Kidney (tissue), 14 donors: ENCODE data around the gene OR2H2. TPM values are rescaled to one million over a fixed set of nuclear protein-coding genes. Genes with fewer than 3 reads are reported as not detected.
A peak's percentile ranks its signal among the peaks of the same experiment; 100 is the strongest.

Source experiments
- DNase-seq, 5 donors: peaks; one replicate each; pipeline ENCODE4 v3.0.0-alpha.2; 2013 to 2020
- FAIRE-seq: peaks from 2 replicates; lab custom pipeline; 2012; peaks lifted over from hg19 to GRCh38; lab: Jason Lieb, UNC
- H3K27ac ChIP-seq, 2 donors: one replicate each; pipeline ENCODE4 v1.7.0; 2013; ENCODE audit warnings: low read depth in 2 of 2, low read length in 2 of 2, inconsistent platforms in 1 of 2
- H3K27me3 ChIP-seq: one replicate; pipeline ENCODE4 v1.7.1; 2013; ENCODE audit warnings: low read length, inconsistent platforms; ENCODE audit not compliant: control insufficient read depth, insufficient read depth
- H3K36me3 ChIP-seq, 3 donors: one replicate each; pipeline versions ENCODE4 v1.7.0 to v1.7.1; 2013; ENCODE audit warnings: low read length in 3 of 3, control low read depth in 1 of 3, inconsistent platforms in 1 of 3; ENCODE audit not compliant: insufficient read depth in 3 of 3, control insufficient read depth in 2 of 3
- H3K4me1 ChIP-seq, 3 donors: one replicate each; pipeline versions ENCODE4 v1.7.0 to v1.7.1; 2013; ENCODE audit warnings: low read length in 3 of 3, inconsistent platforms in 1 of 3, low read depth in 1 of 3; ENCODE audit not compliant: control insufficient read depth in 2 of 3, insufficient read depth in 2 of 3
- H3K4me3 ChIP-seq, 3 donors: one replicate each; pipeline versions ENCODE4 v1.7.0 to v1.8.1; 2013; ENCODE audit warnings: low read length in 3 of 3, control low read depth in 1 of 3, inconsistent platforms in 1 of 3
- H3K9ac ChIP-seq, 3 donors: one replicate each; pipeline versions ENCODE4 v1.7.0 to v1.7.1; 2013; ENCODE audit warnings: low read length in 3 of 3, control low read depth in 1 of 3, inconsistent platforms in 1 of 3
- H3K9me3 ChIP-seq, 3 donors: one replicate each; pipeline versions ENCODE4 v1.7.0 to v1.7.1; 2013; ENCODE audit warnings: low read length in 3 of 3, control low read depth in 1 of 3, inconsistent platforms in 1 of 3; ENCODE audit not compliant: control insufficient read depth in 2 of 3, insufficient read depth in 1 of 3
- CTCF ChIP-seq: IDR thresholded peaks from 3 replicates; pipeline ENCODE4 v1.5.1; 2012; ENCODE audit warnings: mild to moderate bottlenecking, moderate library complexity, borderline replicate concordance; ENCODE audit not compliant: insufficient read depth; ENCODE audit errors: extremely low read depth
- intact Hi-C: fragments of 100-400 bp; cut with DNase I; formaldehyde crosslinking; loops from one replicate; pipeline ENCODE4 v1.11.1; 2022
- polyA plus RNA-seq: library from polyadenylated mRNA; stranded (reverse); fragments of 350-450 nt; fragmentation: Illumina TruSeq; extraction: RNeasy Lipid Tissue Mini Kit (QIAGEN cat#74804); gene quantifications from one replicate; pipeline ENCODE4 v1.2.3, GENCODE V29; 2014; ENCODE audit warnings: low read depth, low replicate concordance; ENCODE audit not compliant: insufficient read depth
- total RNA-seq: library from RNA; stranded (reverse); fragmentation: NEBNext Ultra II Directional; extraction: Animal tissue kit (Norgen Biotek cat#: 25700); gene quantifications from one replicate; pipeline ENCODE4 v1.2.1, GENCODE V29; 2021
- donor health status: control.
- donor health status: control.
- donor health status: control.
- donor health status: control.
- donor health status: control.
- donor health status: DM: yes; HTN: yes; CAD: no.
- donor health status: Normal renal cell carcinoma (clear cell type).

Gene OR2H2
- total and polyA plus RNA-seq, 2 donors from 2014 or later, result not detected

GRCh38 chr6:29631860-29632731, 47.2 kb downstream of the OR2H2 start:
- Histone ChIP-seq H3K9ac (peak overlapping the region; percentile 16 to 22 (median 16)), H3K27me3 (no peaks in the 10 kb centered on the region), H3K4me1 (peaks cover 0 to 13% (median 0%) of the 10 kb centered on the region in 3 donors), H3K36me3 (no peaks in the 10 kb centered on the region), H3K9me3 (no peaks in the 10 kb centered on the region), H3K4me3 (peak overlapping the region; percentile 56 to 72 (median 61)), H3K27ac (no peak overlapping the region)
- FAIRE-seq (no peak), DNase-seq (peak; percentile 77 to 92 (median 84))
- intact Hi-C loops, result no loop called here
- no peak for TF ChIP-seq CTCF

- H3K36me3 ChIP-seq, result no peaks in the 10 kb centered on the region
- H3K4me1 ChIP-seq, result peaks cover 0 to 13% (median 0%) of the 10 kb centered on the region in 3 donors
- peak within 1 kb of the TSS; percentile 56 to 72 (median 70) for H3K4me3 ChIP-seq
- intact Hi-C loops, result no loop called here
- FAIRE-seq, result no peak
- H3K9me3 ChIP-seq, result no peaks in the 10 kb centered on the region
- peak within 1 kb of the TSS; percentile 22 to 65 (median 58) for H3K9ac ChIP-seq
- peak; percentile 95 to 98 (median 96) for DNase-seq
- H3K27ac ChIP-seq, result no peak within 1 kb of the TSS
- H3K27me3 ChIP-seq, result no peaks in the 10 kb centered on the region
- TF ChIP-seq CTCF, result no peak
Measured at GRCh38 chr6:29632789-29633533, 48.0 kb downstream of the OR2H2 start, which contains the start of gene GABBR1. Gene GABBR1, minus strand, starts transcription at chr6:29633183. Its CDS starts 798 bp downstream, at chr6:29632385.

- peak in 2 of 5 donors; percentile 74 to 83 for DNase-seq
- no peak for FAIRE-seq
- H3K4me1 ChIP-seq, result peaks cover 0 to 10% (median 0%) of the 10 kb centered on the region in 3 donors
- TF ChIP-seq CTCF, result no peak
- H3K4me3 ChIP-seq, result peak overlapping the region; percentile 49 to 72 (median 70)
- H3K27ac ChIP-seq, result no peak overlapping the region
- H3K9ac ChIP-seq, result peak overlapping the region; percentile 22 to 65 (median 58)
- H3K36me3 ChIP-seq, result no peaks in the 10 kb centered on the region
- intact Hi-C loops, result no loop called here
- H3K27me3 ChIP-seq, result no peaks in the 10 kb centered on the region
- no peaks in the 10 kb centered on the region for H3K9me3 ChIP-seq
Measured at GRCh38 chr6:29633534-29633905, 48.6 kb downstream of the OR2H2 start.
